Stimulated activated effector memory CD8-positive, alpha-beta T cell treated with anti-CD3 and anti-CD28 coated beads, Interleukin-12 subunit alpha, Interleukin-12 subunit beta, amount 100 ng/mL, for 72 hours (primary cell): ENCODE measurements around the gene TRIO.
A peak's percentile ranks its signal among the peaks of the same experiment; 100 is the strongest.

ENCODE experiments used
- ATAC-seq: fragments of 150-1000 bp; cut with Tn5 transposase; 2 replicates; pipeline ENCODE4 v1.10.0; 2021
- DNase-seq, 2 donors: peaks; one replicate each; pipeline ENCODE4 v3.0.0; 2021 to 2022; ENCODE audit warnings: low spot score in 2 of 2
- H3K27ac Mint-ChIP-seq: one replicate; pipeline ENCODE4 v1.8.0; 2022; ENCODE audit warnings: mild to moderate bottlenecking, mixed read lengths
- H3K36me3 Mint-ChIP-seq: one replicate; pipeline ENCODE4 v1.8.0; 2022; ENCODE audit warnings: mild to moderate bottlenecking, mixed read lengths
- H3K4me1 Mint-ChIP-seq: one replicate; pipeline ENCODE4 v1.8.0; 2022; ENCODE audit warnings: mixed read lengths
- H3K4me3 Mint-ChIP-seq: one replicate; pipeline ENCODE4 v1.8.0; 2022; ENCODE audit warnings: mild to moderate bottlenecking, mixed read lengths
- H3K9me3 Mint-ChIP-seq: one replicate; pipeline ENCODE4 v1.8.0; 2022; ENCODE audit warnings: mixed read lengths

TRIO gene

GRCh38 chr5:14414007-14414406, 270.9 kb downstream of the TRIO start:
- DNase-seq: no peak
- Mint-ChIP-seq H3K4me3 (peak overlapping the region; percentile 70), H3K36me3 (peaks cover 17% of the 10 kb centered on the region), H3K4me1 (peaks cover 53% of the 10 kb centered on the region), H3K27ac (peak overlapping the region; percentile 94), H3K9me3 (no peaks in the 10 kb centered on the region)
- no peak for ATAC-seq

GRCh38 chr5:14414656-14415023, 271.5 kb downstream of the TRIO start:
- Mint-ChIP-seq H3K9me3 (no peaks in the 10 kb centered on the region), H3K27ac (peak overlapping the region; percentile 94), H3K4me1 (peaks cover 49% of the 10 kb centered on the region), H3K36me3 (peaks cover 17% of the 10 kb centered on the region), H3K4me3 (peak overlapping the region; percentile 70)
- DNase-seq (no peak), ATAC-seq (no peak)

GRCh38 chr5:14415024-14415697, 272.0 kb downstream of the TRIO start:
- no peaks in the 10 kb centered on the region for H3K9me3 Mint-ChIP-seq
- peak; percentile 80 for ATAC-seq
- peak overlapping the region; percentile 70 for H3K4me3 Mint-ChIP-seq
- peak; percentile 19 to 79 for DNase-seq
- H3K36me3 Mint-ChIP-seq: peaks cover 17% of the 10 kb centered on the region
- peaks cover 49% of the 10 kb centered on the region for H3K4me1 Mint-ChIP-seq
- peak overlapping the region; percentile 94 for H3K27ac Mint-ChIP-seq

GRCh38 chr5:14415698-14416074, 272.5 kb downstream of the TRIO start:
- Mint-ChIP-seq H3K27ac (peak overlapping the region; percentile 94), H3K36me3 (peaks cover 17% of the 10 kb centered on the region), H3K4me1 (peaks cover 49% of the 10 kb centered on the region), H3K4me3 (peak overlapping the region; percentile 70), H3K9me3 (no peaks in the 10 kb centered on the region)
- DNase-seq (peak in 1 of 2 donors; percentile 68), ATAC-seq (peak; percentile 60)

GRCh38 chr5:14416621-14417275, 273.6 kb downstream of the TRIO start:
- no peaks in the 10 kb centered on the region for H3K9me3 Mint-ChIP-seq
- H3K4me1 Mint-ChIP-seq: peaks cover 49% of the 10 kb centered on the region
- H3K27ac Mint-ChIP-seq: peak overlapping the region; percentile 37
- DNase-seq (no peak), ATAC-seq (no peak)
- H3K4me3 Mint-ChIP-seq: peak overlapping the region; percentile 11
- peaks cover 21% of the 10 kb centered on the region for H3K36me3 Mint-ChIP-seq

GRCh38 chr5:14417276-14417730, 274.2 kb downstream of the TRIO start:
- peaks cover 21% of the 10 kb centered on the region for H3K36me3 Mint-ChIP-seq
- peak overlapping the region; percentile 11 for H3K4me3 Mint-ChIP-seq
- H3K4me1 Mint-ChIP-seq: peaks cover 49% of the 10 kb centered on the region
- ATAC-seq: no peak
- H3K27ac Mint-ChIP-seq: peak overlapping the region; percentile 37
- DNase-seq: no peak
- H3K9me3 Mint-ChIP-seq: no peaks in the 10 kb centered on the region

- no peak overlapping the region for H3K27ac Mint-ChIP-seq
- ATAC-seq: no peak
- no peak overlapping the region for H3K4me3 Mint-ChIP-seq
- DNase-seq: no peak
- H3K4me1 Mint-ChIP-seq: peaks cover 46% of the 10 kb centered on the region
- no peaks in the 10 kb centered on the region for H3K9me3 Mint-ChIP-seq
- peaks cover 21% of the 10 kb centered on the region for H3K36me3 Mint-ChIP-seq
Measured at GRCh38 chr5:14417792-14418765, 274.9 kb downstream of the TRIO start.

GRCh38 chr5:14419686-14420085, 276.5 kb downstream of the TRIO start:
- H3K27ac Mint-ChIP-seq: no peak overlapping the region
- no peak for DNase-seq
- ATAC-seq: no peak
- peaks cover 31% of the 10 kb centered on the region for H3K4me1 Mint-ChIP-seq
- H3K36me3 Mint-ChIP-seq: peaks cover 16% of the 10 kb centered on the region
- no peak overlapping the region for H3K4me3 Mint-ChIP-seq
- H3K9me3 Mint-ChIP-seq: no peaks in the 10 kb centered on the region

- Mint-ChIP-seq H3K9me3 (no peaks in the 10 kb centered on the region), H3K36me3 (peaks cover 20% of the 10 kb centered on the region), H3K4me3 (no peak overlapping the region), H3K4me1 (peaks cover 31% of the 10 kb centered on the region), H3K27ac (no peak overlapping the region)
- DNase-seq (no peak), ATAC-seq (no peak)
Measured at GRCh38 chr5:14420101-14420811, 277.1 kb downstream of the TRIO start.

GRCh38 chr5:14421851-14422250, 278.7 kb downstream of the TRIO start:
- Mint-ChIP-seq H3K9me3 (no peaks in the 10 kb centered on the region), H3K4me3 (no peak overlapping the region), H3K4me1 (peaks cover 24% of the 10 kb centered on the region), H3K27ac (no peak overlapping the region), H3K36me3 (peaks cover 16% of the 10 kb centered on the region)
- no peak for ATAC-seq
- DNase-seq: no peak

GRCh38 chr5:14424011-14424685, 281.0 kb downstream of the TRIO start:
- H3K27ac Mint-ChIP-seq: no peak overlapping the region
- peaks cover 9% of the 10 kb centered on the region for H3K4me1 Mint-ChIP-seq
- ATAC-seq: peak; percentile 72
- H3K4me3 Mint-ChIP-seq: no peak overlapping the region
- no peaks in the 10 kb centered on the region for H3K9me3 Mint-ChIP-seq
- H3K36me3 Mint-ChIP-seq: peaks cover 11% of the 10 kb centered on the region
- no peak for DNase-seq

GRCh38 chr5:14425559-14425958, 282.4 kb downstream of the TRIO start:
- DNase-seq (no peak), ATAC-seq (no peak)
- Mint-ChIP-seq H3K4me3 (no peak overlapping the region), H3K4me1 (peaks cover 9% of the 10 kb centered on the region), H3K27ac (no peak overlapping the region), H3K36me3 (peaks cover 11% of the 10 kb centered on the region), H3K9me3 (no peaks in the 10 kb centered on the region)

GRCh38 chr5:14426521-14426920, 283.4 kb downstream of the TRIO start:
- Mint-ChIP-seq H3K27ac (no peak overlapping the region), H3K4me1 (peaks cover 9% of the 10 kb centered on the region), H3K4me3 (no peak overlapping the region), H3K9me3 (no peaks in the 10 kb centered on the region), H3K36me3 (peaks cover 7% of the 10 kb centered on the region)
- no peak for DNase-seq
- ATAC-seq: no peak

- Mint-ChIP-seq H3K4me3 (no peak overlapping the region), H3K9me3 (no peaks in the 10 kb centered on the region), H3K4me1 (peaks cover 9% of the 10 kb centered on the region), H3K36me3 (peaks cover 6% of the 10 kb centered on the region), H3K27ac (no peak overlapping the region)
- no peak for ATAC-seq
- no peak for DNase-seq
Measured at GRCh38 chr5:14428302-14429081, 285.4 kb downstream of the TRIO start.
